Epithelial cell of esophagus (primary cell): ENCODE results near the gene PSMA8.
A peak's percentile ranks its signal among the peaks of the same experiment; 100 is the strongest.

Source experiments
- DNase-seq: peaks from one replicate; pipeline ENCODE4 v3.0.0; 2010; ENCODE audit warnings: low read depth
- H3K4me3 ChIP-seq: 2 replicates; pipeline ENCODE4 v1.5.1; 2011; ENCODE audit warnings: mild to moderate bottlenecking, low read length, control low read depth
- CTCF ChIP-seq: IDR thresholded peaks from 2 replicates; pipeline ENCODE4 v1.5.1; 2011; ENCODE audit warnings: low read depth, mild to moderate bottlenecking, low read length, control low read depth, inconsistent platforms; ENCODE audit not compliant: insufficient read depth; ENCODE audit errors: missing control alignments

Gene PSMA8

GRCh38 chr18:26133652-26134051 is at the start of gene PSMA8:
Gene PSMA8 (plus strand): TSS chr18:26133869. CDS start chr18:26133966, 97 bp downstream.
- TF ChIP-seq CTCF = no peak
- no peak within 1 kb of the TSS for H3K4me3 ChIP-seq
- no peak for DNase-seq

GRCh38 chr18:26085056-26085455 is 48.6 kb upstream of the PSMA8 start:
- no peak for DNase-seq
- no peak for TF ChIP-seq CTCF
- H3K4me3 ChIP-seq = no peak overlapping the region

GRCh38 chr18:26086959-26087358 is 46.7 kb upstream of the PSMA8 start:
- no peak for TF ChIP-seq CTCF
- no peak for DNase-seq
- no peak overlapping the region for H3K4me3 ChIP-seq

- no peak for TF ChIP-seq CTCF
- peak overlapping the region; percentile 82 for H3K4me3 ChIP-seq
- DNase-seq = peak; percentile 19
Measured at GRCh38 chr18:26088487-26088886, 45.2 kb upstream of the PSMA8 start.

- peak; percentile 51 for DNase-seq
- peak overlapping the region; percentile 82 for H3K4me3 ChIP-seq
- no peak for TF ChIP-seq CTCF
Measured at GRCh38 chr18:26089293-26090129, 44.2 kb upstream of the PSMA8 start.

GRCh38 chr18:26090130-26091046 is 43.3 kb upstream of the PSMA8 start, which contains the start of gene SS18:
Gene SS18 (minus strand): TSS chr18:26090613. CDS start chr18:26090569, 44 bp downstream.
- DNase-seq = peak; percentile 94
- H3K4me3 ChIP-seq = peak within 1 kb of the TSS; percentile 82
- TF ChIP-seq CTCF = no peak
